ENCODE measurements around the gene DMBX1. TPM values are rescaled to one million over a fixed set of nuclear protein-coding genes. Genes with fewer than 3 reads are reported as not detected.

Gene DMBX1
- total and polyA plus RNA-seq, 9 of the 15 experiments (the other 6 are each of a cell fraction or from before 2014, with no cell fraction given) = 0.25 to 4.3 (median 1.0) TPM

DNA sequence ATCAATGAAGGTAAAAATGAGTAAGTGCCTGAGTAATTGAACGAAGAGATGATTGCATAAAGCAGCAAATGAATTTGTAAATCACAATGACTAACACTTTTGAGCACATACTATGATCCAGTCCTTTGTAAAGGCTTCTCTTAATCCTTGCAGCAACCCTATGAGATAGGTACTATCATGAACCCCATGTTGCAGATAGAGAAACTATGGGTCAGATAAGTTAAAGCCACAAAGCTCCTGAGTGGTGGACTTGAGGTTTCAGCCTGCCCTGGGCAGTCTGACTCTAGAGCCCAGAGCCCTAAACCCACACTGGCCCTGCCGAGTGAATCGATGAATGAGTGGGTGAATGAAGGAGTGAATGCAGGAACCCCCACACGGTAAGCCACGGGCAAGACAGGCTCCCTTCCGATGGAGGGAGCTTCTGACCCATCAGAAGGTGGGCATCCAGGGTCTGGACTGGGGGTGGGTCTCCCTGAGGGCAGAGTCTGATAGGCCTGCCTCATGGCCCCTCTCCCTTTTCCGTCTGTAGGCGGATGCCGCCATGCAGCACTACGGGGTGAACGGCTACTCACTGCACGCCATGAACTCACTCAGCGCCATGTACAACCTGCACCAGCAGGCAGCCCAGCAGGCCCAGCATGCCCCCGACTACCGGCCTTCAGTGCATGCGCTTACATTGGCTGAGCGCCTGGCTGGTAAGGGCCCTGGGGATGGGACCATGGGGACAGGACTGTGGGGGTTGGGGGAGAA is 17.0 kb downstream of the DMBX1 start (continued):
- TF ChIP-seq, protein P1, sequence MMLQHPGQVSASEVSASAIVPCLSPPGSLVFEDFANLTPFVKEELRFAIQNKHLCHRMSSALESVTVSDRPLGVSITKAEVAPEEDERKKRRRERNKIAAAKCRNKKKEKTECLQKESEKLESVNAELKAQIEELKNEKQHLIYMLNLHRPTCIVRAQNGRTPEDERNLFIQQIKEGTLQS (IDR thresholded peaks at IDR 0.05) = peak; percentile 48; the same call in 1 of the 2 replicates
- TF ChIP-seq, protein P1 (CRISPR knock-in tag; conservative IDR thresholded peaks at IDR 0.05) = no peak
- TF ChIP-seq CBFB (CRISPR knock-in tag; IDR thresholded peaks at IDR 0.05) (0 out of 2 replicates have a peak, but pooled peaks have one; percentile 30), MTA3 (IDR thresholded peaks at IDR 0.05; ENCODE audit: borderline replicate concordance) (0 out of 2 replicates have a peak, but pooled peaks have one; percentile 30), FOXM1 (IDR thresholded peaks at IDR 0.05; ENCODE audit: low read depth) (0 out of 2 replicates have a peak, but pooled peaks have one; percentile 25), FOXM1 (CRISPR knock-in tag; IDR thresholded peaks at IDR 0.05; ENCODE audit: low read depth) (no peak), OTX1 (CRISPR knock-in tag; IDR thresholded peaks at IDR 0.05) (no peak), MCM3 (IDR thresholded peaks at IDR 0.05) (no peak), POLR3G (IDR thresholded peaks at IDR 0.05; ENCODE audit: extremely low read depth, insufficient read length, insufficient replicate concordance) (no peak), SIRT6 (IDR thresholded peaks at IDR 0.05; ENCODE audit: low read depth, low read length) (no peak), SMARCA4 (IDR thresholded peaks at IDR 0.05) (peak; percentile 74), CTBP1 (IDR thresholded peaks at IDR 0.05; ENCODE audit: borderline replicate concordance) (peak; percentile 35; the same call in 1 of the 2 replicates), ZNF766 (CRISPR knock-in tag; conservative IDR thresholded peaks at IDR 0.05) (peak; percentile 82), NFIC (IDR thresholded peaks at IDR 0.05) (peak; percentile 56), CEBPG (CRISPR knock-in tag; IDR thresholded peaks at IDR 0.05) (no peak), CEBPG (tag; conservative IDR thresholded peaks at IDR 0.05 in 1 of 2, IDR thresholded peaks at IDR 0.05 in 1 of 2) (peak; percentile 20 to 53; a peak in 1 of 4 replicates), STAT5A (IDR thresholded peaks at IDR 0.05; ENCODE audit: borderline replicate concordance, low read length) (peak; percentile 52), L3MBTL2 (IDR thresholded peaks at IDR 0.05) (peak; percentile 43), ETS2 (tag; IDR thresholded peaks at IDR 0.05; ENCODE audit: borderline replicate concordance, poor library complexity, severe bottlenecking) (no peak), ERF (CRISPR knock-in tag; IDR thresholded peaks at IDR 0.05) (0 out of 2 replicates have a peak, but pooled peaks have one; percentile 42)
- TF ChIP-seq, protein P2, sequence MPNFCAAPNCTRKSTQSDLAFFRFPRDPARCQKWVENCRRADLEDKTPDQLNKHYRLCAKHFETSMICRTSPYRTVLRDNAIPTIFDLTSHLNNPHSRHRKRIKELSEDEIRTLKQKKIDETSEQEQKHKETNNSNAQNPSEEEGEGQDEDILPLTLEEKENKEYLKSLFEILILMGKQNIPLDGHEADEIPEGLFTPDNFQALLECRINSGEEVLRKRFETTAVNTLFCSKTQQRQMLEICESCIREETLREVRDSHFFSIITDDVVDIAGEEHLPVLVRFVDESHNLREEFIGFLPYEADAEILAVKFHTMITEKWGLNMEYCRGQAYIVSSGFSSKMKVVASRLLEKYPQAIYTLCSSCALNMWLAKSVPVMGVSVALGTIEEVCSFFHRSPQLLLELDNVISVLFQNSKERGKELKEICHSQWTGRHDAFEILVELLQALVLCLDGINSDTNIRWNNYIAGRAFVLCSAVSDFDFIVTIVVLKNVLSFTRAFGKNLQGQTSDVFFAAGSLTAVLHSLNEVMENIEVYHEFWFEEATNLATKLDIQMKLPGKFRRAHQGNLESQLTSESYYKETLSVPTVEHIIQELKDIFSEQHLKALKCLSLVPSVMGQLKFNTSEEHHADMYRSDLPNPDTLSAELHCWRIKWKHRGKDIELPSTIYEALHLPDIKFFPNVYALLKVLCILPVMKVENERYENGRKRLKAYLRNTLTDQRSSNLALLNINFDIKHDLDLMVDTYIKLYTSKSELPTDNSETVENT (CRISPR knock-in tag; IDR thresholded peaks at IDR 0.05) = no peak
- TF ChIP-seq, protein P3, sequence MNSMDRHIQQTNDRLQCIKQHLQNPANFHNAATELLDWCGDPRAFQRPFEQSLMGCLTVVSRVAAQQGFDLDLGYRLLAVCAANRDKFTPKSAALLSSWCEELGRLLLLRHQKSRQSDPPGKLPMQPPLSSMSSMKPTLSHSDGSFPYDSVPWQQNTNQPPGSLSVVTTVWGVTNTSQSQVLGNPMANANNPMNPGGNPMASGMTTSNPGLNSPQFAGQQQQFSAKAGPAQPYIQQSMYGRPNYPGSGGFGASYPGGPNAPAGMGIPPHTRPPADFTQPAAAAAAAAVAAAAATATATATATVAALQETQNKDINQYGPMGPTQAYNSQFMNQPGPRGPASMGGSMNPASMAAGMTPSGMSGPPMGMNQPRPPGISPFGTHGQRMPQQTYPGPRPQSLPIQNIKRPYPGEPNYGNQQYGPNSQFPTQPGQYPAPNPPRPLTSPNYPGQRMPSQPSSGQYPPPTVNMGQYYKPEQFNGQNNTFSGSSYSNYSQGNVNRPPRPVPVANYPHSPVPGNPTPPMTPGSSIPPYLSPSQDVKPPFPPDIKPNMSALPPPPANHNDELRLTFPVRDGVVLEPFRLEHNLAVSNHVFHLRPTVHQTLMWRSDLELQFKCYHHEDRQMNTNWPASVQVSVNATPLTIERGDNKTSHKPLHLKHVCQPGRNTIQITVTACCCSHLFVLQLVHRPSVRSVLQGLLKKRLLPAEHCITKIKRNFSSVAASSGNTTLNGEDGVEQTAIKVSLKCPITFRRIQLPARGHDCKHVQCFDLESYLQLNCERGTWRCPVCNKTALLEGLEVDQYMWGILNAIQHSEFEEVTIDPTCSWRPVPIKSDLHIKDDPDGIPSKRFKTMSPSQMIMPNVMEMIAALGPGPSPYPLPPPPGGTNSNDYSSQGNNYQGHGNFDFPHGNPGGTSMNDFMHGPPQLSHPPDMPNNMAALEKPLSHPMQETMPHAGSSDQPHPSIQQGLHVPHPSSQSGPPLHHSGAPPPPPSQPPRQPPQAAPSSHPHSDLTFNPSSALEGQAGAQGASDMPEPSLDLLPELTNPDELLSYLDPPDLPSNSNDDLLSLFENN (IDR thresholded peaks at IDR 0.05; ENCODE audit: low read depth in 2 of 2, low read length in 2 of 2) = peak in 1 of 2 experiments; percentile 79; a peak in 2 of 4 replicates
